Stimulated activated CD8-positive, alpha-beta memory T cell treated with anti-CD3 and anti-CD28 coated beads, Interleukin-4, amount 100 ng/mL, for 48 hours (primary cell): ENCODE measurements around the gene ZNF423.

Source experiments
- DNase-seq: peaks from one replicate; pipeline ENCODE4 v3.0.0-alpha.2; 2020

ZNF423 gene

DNA sequence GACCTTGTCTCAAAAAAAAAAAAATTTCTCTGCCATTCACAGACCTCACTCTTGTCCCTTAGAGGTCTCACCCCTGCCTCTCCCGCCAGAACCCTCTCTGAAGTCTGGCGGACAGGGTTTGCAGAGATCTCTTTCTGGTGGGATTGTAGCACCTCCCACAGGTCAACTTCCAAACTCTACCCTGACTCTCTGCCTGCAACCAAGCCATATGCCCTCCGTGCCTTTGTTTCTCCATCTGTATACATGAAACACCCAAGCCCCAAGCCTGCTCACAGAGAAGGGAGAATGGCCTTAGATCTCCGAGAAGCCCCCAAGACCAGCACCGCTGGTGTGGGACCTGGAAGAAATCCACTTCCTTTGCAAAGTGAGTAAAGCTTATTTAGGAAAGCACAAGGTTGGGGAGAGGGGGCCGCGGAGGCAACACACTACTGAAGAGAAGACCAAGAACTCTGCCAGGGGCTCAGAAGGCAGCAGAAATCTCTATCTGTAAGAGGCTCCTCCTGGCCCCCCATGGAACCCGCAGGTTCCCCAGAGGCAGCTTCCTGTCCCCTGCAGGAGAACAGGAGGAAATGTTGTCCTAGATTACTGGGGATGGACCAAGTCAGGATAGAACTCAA, 262.4 kb downstream of the ZNF423 start:
- DNase-seq: no peak

DNA sequence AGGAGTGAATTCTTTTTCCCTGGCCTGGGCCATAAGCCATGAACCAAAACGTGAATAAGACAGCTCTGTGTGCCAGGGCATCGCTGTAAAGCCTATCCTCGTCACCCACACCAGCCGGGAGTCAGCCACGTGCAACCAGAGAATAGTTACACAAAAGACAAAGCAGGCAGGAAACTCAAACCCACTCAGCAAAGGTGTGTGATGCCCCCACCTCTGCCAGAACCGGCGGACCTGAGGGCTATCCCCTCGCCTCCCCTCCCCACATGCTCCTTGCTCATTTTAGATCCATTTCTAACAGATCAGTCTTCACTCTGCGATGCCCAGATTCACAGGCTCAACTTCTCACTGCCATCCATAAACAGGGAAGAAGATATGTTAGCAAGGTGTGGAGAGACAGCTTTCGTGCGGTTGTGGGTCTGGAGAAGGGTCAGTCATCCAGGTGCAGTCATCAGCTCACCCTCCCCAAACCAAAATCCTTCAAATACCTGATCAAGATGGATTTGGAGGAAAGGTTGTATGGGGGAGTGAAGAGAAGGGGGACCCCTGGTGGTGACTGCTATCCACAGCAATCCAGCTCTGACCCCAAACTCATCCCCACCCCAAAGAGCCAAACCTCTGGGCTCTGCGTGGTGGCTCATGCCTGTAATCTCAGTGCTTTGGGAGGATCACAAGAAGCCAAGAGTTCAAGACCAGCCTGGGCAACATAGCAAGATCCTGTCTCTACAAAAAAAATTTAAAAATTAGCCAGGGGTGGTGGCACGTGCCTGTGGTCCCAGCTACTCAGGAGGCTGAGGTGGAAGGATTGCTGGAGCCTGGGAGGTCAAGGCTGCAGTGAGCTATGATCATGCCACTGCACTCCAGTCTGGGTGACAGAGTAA, 263.1 kb downstream of the ZNF423 start:
- peak; percentile 54 for DNase-seq

DNA sequence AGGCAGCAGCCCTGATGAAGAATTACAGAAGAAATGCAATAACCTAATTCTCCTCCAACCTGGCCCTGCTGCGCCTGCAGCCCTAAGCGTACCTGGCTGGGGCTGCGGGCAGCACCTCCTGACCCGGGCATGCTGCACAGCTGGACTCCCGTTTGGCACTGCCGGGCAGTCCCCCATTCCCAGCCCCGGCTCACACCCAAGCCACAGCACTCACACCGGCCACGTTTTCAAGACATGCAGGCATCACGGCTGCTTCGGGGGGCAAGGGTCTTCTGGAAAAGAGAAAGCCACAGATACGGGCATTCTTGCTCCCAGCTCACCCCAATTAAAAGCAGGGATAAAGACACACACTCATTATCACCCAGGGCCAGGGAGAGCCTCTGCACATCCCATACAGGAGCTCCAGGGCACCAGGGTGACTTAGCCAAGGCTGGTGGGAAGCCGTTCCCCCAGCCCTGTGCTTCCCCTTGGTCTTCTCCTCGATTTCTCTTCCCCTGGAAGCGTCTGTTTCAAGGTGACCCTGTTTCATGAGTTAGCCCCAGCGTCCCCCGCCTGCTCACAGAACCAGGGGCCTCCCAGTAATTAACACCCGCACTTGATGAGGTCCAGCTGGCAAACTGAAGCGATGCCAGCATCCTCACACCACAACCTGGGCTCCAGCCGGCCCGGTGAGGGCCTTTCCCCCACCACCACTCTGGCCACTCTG, 265.6 kb downstream of the ZNF423 start:
- DNase-seq: no peak

DNA sequence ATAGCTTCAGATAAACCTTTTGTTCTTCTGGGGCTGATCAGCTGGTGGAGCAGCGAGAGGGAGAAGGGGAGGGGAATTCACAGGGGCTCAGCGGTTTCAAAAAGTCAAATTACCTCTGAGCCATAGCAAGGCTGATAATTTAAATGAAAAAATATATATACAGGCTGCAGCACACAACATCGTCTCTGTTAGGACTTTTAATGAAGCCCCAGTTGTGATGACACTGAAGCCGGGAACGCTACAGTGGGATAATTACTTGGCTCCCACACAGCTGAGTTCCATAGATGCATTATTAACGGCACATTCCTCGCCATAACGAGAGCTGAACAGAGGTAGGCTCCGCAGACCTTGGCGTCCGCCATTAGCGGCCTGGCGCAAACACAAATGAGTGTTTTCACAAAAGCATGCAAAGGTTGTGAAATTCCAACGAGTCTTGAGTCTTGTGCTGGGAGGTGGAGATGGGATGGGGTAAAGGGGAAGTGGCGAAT, 266.3 kb downstream of the ZNF423 start:
- no peak for DNase-seq

DNA sequence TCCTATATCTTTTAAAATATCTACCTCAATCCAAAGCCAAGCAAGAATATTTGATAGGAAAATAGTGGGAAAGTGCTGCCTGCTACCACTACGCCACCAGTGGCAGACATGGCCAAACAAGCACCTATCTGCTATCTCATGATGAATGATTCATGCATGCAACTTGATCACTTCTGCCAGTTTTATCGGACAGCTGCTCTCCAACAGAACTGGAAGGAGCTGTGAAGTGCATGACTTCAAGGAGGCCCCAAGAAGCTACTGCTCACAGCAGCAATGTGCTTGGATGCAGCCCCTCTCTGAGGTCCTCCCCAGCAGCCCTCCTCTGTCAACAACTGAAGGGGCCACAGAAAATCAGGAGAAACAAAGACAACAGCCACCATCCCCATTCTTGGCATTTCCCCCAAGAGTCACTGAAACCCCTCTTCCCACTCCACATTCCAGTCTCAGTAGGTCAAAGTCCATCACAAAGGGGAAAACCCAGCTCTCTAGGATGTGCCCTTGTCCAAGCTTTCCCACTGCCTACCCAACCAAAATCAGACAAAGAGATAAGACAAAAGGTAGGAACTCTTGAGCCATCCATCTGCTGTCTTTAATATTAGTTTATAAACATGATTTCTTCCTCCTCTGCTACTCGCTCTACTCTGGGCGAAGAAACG, 267.1 kb downstream of the ZNF423 start:
- no peak for DNase-seq

DNA sequence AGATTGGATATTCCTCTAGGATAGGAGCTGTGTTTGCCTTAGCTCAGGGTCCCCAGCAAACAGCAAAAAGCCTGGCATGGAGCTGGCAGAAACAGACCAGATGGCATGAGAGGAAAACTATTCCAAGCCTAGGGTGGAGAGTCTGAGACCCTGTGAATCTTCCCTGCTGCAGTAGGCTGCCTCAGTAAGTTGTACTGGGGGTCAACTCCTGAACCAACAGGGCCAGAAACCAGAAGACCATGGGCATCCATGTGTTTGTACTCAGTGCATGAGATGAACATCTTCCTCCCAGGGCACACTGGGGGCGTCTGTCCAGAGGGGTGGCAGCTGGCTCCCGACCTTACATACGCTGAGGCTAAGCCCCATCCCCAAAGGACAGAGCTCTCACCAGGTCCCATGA, 267.9 kb downstream of the ZNF423 start:
- no peak for DNase-seq

DNA sequence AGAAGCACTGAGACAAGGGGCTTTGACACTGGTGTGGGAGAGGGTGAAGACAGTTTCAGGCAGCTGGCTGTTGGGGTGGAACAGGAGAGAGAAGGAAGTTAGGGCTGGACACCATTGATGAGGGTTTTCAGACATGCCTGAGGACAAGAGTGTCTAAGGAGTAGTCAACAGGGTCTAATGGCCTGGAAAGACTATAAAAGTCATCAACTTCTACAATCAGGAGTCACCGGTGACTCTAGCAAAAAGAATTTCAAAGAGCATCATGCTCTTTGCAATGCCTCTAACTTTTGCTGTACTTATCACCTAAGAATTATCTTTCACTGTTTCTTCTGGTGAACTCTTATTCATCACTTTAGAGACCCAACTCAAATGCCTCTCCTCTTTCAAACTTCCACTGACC, 268.4 kb downstream of the ZNF423 start:
- no peak for DNase-seq

DNA sequence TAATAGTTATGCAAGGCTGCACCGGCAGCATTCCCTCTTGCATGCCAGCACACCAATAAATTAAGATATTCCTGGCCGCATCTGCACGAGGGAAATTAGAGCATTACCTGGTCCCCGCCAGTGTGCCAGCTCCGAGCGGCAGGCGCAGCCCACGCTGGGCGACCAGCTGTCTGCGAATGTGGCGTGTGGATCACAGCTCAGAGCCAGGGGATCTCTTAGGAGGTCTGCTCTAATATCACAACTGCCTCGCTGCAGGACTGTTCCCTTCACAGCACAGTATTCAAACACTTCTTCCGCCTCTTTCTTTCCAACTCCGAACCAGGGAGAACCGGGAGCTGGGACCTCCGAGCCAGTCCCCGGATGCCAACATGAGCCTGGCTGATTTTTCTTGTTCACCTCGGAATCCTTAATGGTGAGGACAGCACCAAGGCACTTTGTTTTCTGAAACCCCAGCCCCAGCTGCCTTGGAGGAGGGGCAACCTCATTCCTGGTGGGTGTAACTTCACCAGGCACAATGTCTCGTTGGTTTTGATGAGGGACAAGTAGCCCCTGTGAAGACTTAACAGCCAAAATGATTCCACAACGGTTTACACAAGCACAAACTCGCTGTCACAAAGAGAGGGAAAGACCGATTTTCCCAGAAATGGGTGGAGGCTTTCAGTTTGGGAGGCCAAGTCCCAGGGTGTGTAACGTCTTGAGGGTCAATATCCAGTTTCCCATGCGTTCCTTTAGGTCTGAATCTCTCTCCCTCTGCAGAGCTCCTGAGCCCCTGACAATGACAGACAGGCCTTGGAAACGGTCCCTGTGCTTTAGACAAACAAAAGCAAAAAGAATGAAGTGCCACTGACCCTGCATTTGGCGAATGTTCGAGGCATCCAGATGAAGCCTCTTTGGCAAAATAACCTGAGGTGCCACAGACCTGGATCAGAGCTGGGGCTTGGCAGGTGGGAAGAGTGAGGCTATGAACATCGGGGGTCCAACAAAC, 269.2 kb downstream of the ZNF423 start:
- no peak for DNase-seq

DNA sequence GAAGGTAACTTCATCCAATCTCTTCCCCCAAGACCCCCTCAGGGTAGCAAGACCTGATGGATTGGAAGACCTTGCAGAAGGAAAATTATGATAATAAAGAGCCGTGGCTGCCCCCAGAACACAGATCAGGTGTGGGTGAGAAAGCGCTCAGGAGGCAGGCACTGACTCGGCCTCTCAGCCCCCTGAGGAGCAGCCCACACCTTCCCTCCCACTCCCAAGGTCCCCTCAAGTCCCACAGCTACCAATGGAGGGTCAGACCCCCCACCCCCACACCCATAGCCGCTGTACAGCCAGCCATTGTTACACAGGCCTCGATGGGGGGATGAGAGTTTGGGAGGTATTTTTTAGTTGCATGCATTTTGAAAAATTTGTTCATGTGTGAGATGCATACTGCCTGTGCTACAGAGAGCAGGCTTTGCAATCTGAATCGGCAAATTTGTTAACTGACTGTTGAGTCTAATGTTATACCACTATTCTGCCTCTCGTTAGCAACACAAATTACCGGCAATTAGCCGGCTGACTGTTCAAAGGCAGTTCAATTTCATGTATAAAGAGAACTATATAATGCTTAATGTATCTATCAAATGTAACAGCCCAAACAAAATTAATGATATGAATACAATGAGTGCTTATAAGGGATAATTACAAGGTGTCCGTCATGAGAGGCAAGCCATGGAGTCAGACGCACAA, 270.6 kb downstream of the ZNF423 start:
- no peak for DNase-seq

DNA sequence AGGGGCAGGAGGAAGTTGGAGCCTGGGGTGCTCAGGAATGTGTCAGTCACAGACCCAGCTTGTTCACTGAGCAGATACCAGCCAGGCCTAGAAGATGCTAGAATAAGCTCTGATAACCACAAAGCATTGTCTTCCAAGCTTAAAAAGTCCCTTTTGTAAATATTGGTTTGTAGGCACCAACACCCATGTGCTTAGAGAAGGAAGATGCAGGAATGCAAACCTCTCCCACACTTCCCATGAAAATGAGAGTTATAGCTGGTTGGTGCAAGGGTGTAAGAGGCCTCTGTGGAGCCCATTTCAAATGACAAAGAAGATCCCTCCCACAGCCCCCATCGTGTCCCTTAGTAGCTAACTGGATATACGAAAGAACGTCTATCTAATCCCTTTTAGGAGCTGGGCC, 272.0 kb downstream of the ZNF423 start:
- no peak for DNase-seq

DNA sequence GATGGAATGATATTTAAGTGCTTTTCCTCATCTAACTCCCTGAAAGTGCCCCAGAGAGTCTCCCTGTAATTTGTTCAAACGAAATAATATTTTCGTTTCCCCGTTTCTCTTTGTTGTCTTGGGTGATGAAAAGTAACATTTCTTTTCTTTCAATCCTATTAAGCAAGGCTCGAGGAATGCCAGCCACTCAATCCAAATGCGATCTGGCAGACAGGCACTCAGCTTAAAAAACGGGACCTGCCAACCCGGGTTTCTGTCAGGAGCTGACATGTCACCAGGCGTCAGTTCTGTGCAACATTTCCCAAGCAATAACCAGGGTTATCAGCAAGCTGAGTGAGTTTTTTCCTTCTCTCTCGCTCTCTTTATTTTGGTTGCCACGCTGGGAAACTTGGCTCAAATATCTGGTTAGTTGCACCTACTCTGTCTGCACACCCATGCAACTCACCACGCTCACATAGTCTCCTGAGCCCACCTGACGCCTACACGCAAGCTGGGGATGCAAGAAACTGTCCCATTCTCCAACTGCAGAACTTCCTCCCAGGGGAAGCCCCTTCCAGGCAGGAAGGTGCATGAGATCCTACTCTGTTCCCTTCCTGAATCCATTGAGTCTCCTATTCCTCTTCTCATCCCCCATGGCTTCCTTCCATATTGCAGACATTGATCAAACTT, 274.1 kb downstream of the ZNF423 start:
- DNase-seq: no peak

DNA sequence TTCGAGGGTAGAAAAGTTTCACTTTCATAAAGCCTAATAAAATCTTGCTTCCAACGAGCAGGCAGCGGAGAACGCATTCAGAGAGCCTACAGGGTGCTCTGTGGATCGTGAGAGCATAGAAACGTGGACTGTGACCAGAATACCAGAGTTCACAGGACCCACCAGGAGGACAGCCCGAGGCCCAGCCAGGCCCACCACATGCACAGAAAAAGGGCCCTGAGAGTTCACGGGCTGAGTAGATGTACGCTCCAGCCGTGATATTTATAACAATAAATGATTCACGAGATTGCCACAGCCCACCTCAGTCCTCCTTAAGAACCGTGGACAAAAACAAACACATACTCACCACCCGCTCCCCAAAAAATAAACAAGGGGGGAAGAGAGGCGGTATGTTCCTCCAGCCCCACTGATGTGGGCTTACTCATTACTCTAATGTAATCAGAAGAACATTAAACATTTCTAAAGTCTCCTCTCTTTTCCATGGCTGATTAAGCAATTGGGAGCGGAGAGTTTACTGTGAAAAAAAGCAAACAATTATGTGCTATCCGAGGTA, 275.1 kb downstream of the ZNF423 start:
- DNase-seq: no peak

DNA sequence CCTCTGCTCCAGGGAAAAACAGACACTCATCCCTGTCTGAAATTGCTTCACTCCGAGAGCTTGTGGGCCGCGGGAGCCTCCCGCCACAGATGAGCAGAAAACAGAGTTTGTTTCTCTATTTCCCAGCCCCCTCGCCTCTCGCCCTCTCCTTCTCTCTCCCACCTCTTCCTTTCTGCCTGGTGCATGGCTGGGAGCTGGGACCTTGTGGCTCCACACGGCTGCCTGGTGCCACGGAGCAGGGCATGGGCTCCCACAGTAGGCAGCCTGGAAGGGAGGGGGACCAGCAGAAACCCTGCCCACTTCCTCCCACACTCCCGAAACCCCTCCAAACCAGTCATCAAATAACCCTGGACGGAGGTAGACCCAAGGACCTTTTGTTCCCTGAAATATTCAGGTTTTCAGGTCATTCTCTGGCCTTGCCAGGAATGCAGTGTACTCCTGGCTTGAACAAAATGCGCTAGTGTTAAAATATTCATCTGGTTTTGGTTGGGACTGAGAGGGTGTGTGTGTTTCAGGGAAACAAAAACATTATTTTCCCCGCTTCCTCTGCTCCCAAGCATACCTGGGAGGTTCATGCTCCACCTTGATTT, 277.4 kb downstream of the ZNF423 start:
- DNase-seq: no peak

DNA sequence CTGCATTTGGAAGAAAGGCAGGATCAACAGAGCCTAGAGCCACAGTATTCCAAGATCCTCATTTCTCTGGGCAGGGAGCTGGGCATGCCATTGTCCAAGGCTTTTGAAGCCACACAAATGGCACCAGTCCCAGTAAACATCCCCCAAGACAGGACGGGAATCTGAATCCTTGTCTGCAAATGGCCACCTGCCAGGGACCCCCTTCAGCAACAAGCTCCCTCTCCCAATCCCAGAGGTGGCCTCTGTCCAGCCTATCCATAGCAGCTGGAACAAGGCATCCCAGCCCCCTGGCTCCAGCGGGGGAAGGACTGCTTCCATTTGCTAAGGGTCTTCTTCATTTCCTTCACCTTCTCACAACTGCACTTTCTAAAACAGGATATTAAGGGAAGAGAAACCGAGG, 277.9 kb downstream of the ZNF423 start:
- DNase-seq: no peak

DNA sequence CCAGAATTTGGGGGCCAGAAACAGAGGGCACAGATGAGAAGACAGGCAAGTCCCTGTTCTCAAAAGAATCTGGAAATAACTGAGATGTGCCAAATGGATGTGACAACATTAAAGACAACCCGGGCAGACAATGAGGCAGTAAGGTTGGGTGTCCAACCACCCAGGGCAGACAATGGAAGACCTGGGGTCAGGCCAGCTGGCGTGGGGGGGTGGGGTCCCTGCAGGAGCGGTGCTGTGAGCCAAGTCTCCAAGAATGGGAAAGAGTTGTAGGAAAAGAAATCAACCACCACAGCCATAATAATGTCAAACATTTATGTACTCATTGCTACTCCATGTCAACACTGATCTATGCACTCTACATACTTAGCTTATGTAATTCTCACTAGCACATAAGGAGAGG, 279.0 kb downstream of the ZNF423 start:
- DNase-seq: no peak

DNA sequence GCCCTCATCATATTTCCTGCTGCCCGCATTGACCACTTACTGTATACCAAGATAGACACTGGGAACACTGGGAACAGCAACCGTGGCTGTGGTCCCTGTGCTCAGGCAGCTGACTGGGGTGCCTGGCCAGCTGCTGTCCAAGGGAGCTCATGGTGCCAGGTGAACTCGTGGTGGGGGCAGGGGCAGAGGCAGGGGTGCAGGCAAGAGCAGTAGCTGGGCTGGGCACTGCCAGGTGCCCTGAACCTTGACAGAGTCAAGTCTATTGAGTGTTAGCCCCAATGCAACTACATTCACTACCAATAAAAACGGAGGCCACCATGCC, 279.8 kb downstream of the ZNF423 start:
- no peak for DNase-seq

DNA sequence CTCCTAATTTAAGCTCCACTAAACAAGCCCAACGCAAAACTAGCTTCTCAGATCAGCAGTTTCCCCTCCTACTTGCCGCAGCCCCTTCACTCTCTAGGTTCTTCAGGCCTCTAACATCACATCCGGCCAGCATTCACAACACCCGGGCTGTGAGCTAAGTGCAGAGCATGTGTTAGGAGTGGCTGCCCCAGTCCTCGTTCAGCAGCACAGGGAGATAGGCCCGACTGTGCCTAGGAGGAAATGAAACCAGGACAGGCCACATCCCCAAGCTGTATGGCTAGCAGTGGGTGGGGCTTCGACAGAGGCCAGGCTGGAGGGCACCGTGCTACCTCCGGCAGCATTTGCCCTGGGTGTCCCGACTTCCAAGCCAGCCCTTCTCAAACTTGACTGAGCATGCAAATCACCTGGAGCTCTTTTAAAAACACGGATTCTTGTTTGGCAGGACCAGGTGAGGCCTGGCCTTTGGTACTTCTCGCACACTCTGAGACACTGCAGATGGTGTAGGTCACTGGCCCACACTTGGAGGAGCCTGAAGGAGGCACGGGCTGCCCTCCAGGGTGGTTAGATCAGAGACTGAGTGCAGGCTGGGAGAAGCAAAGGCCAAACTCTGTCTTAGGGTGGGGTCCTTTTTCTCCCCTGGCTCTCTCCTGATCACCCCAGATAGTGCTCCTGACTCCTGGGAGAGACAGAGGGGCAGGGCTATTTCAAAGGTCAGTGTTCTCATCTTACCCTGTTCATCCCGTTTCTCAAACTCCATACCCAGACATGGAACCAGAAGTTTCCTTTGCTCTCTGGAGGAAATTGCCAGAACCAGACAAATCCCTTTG, 280.4 kb downstream of the ZNF423 start:
- DNase-seq: no peak

DNA sequence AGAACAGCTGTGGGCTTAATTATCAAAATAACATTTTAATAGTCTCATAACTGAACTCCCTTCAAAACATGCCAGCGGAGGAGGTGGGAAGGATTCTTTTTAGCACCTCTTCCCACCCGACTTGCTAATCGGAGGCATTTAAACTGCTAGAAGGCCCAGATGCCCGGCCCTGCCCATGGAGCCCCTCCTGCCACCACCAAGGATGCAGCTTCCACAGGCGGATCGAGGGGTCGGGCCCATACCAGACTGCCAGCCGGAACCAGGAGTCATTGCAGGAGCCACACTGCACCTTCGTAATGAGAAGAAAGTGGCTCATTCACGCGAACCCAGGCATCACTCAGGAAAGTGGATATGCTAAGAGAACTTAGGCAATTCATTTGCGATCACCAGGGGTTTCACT, 281.1 kb downstream of the ZNF423 start:
- DNase-seq: no peak

DNA sequence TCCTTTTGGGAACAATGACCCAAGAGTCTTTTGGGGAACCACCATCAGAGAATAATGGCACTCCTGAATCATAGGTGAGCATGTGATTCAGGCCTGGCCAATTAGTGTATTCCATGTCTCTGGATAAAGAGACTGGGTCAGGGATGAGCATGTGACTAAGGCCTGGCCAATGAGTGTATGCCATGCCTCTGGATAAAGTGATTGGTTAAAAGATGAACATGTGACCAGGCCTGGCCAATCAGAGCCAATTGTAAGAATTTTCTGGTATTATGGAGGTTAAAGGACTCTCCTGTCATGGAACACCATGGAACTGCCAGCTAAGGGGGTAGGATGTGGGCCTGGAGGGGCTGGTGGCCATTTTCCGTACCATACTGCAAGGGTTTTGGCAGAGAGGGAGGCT, 288.0 kb downstream of the ZNF423 start:
- DNase-seq: no peak
